HAP-1 (cell line): ENCODE measurements around the gene VTI1A.

Experiments used
- DNase-seq, 2 experiments: peaks; one replicate each; pipeline ENCODE4 v3.0.0-alpha.2; 2016 to 2020; ENCODE audit warnings: low spot score in 2 of 2
- H3K27me3 ChIP-seq: fragments of 250-450 bp; sonication (Bioruptor Pico); 2 replicates; pipeline ENCODE4 v1.5.1; 2020; ENCODE audit warnings: low read depth, mild to moderate bottlenecking, moderate library complexity
- H3K36me3 ChIP-seq: fragments of 250-450 bp; sonication (Bioruptor Pico); replicated peaks from 2 replicates; pipeline ENCODE4 v1.5.1; 2020; ENCODE audit warnings: mild to moderate bottlenecking
- H3K4me1 ChIP-seq: fragments of 250-450 bp; sonication (Bioruptor Pico); 2 replicates; pipeline ENCODE4 v1.5.1; 2020; ENCODE audit warnings: mild to moderate bottlenecking
- H3K4me3 ChIP-seq: fragments of 250-450 bp; sonication (Bioruptor Pico); 2 replicates; pipeline ENCODE4 v1.5.1; 2020; ENCODE audit warnings: mild to moderate bottlenecking, moderate library complexity
- H3K9me3 ChIP-seq: fragments of 250-450 bp; sonication (Bioruptor Pico); 2 replicates; pipeline ENCODE4 v1.5.1; 2020; ENCODE audit warnings: mild to moderate bottlenecking, moderate library complexity
- in situ Hi-C: fragments of 300-500 bp; cut with MboI; formaldehyde crosslinking; loops from 3 replicates; pipeline ENCODE4 v1.14.3; 2020; ENCODE audit warnings: low sequenced_read_pairs, inconsistent platforms, mixed read lengths

VTI1A gene

GRCh38 chr10:112739592-112740353, 292.8 kb downstream of the VTI1A start:
- Histone ChIP-seq H3K36me3 (no peaks in the 10 kb centered on the region), H3K27me3 (no peaks in the 10 kb centered on the region), H3K9me3 (no peaks in the 10 kb centered on the region), H3K4me3 (no peak overlapping the region), H3K4me1 (peaks cover 24% of the 10 kb centered on the region)
- peak in 1 of 2 experiments; percentile 40 for DNase-seq
- in situ Hi-C loops = no loop called here

- Histone ChIP-seq H3K36me3 (no peaks in the 10 kb centered on the region), H3K4me3 (no peak overlapping the region), H3K9me3 (no peaks in the 10 kb centered on the region), H3K27me3 (no peaks in the 10 kb centered on the region), H3K4me1 (peaks cover 24% of the 10 kb centered on the region)
- DNase-seq = no peak
- in situ Hi-C loops = no loop called here
These were observed 294.9 kb downstream of the VTI1A start for GRCh38 chr10:112741830-112742402.

GRCh38 chr10:112744181-112745096, 297.4 kb downstream of the VTI1A start:
- no peaks in the 10 kb centered on the region for H3K27me3 ChIP-seq
- H3K9me3 ChIP-seq = no peaks in the 10 kb centered on the region
- no peak overlapping the region for H3K4me3 ChIP-seq
- peaks cover 20% of the 10 kb centered on the region for H3K4me1 ChIP-seq
- in situ Hi-C loops = no loop called here
- H3K36me3 ChIP-seq = no peaks in the 10 kb centered on the region
- DNase-seq = no peak

- in situ Hi-C loops = no loop called here
- no peak for DNase-seq
- H3K9me3 ChIP-seq = 0 out of 2 replicates have a peak, but pooled peaks cover 2% of the 10 kb centered on the region
- H3K27me3 ChIP-seq = no peaks in the 10 kb centered on the region
- no peak overlapping the region for H3K4me3 ChIP-seq
- peaks cover 12% of the 10 kb centered on the region for H3K4me1 ChIP-seq
- no peaks in the 10 kb centered on the region for H3K36me3 ChIP-seq
These were observed 299.3 kb downstream of the VTI1A start for GRCh38 chr10:112746329-112746728.

GRCh38 chr10:112750427-112751167, 303.6 kb downstream of the VTI1A start:
- Histone ChIP-seq H3K9me3 (0 out of 2 replicates have a peak, but pooled peaks cover 2% of the 10 kb centered on the region), H3K4me1 (no peaks in the 10 kb centered on the region), H3K27me3 (no peaks in the 10 kb centered on the region), H3K4me3 (no peak overlapping the region), H3K36me3 (no peaks in the 10 kb centered on the region)
- no peak for DNase-seq
- in situ Hi-C loops = no loop called here

GRCh38 chr10:112751651-112752050, 304.6 kb downstream of the VTI1A start:
- H3K4me1 ChIP-seq = no peaks in the 10 kb centered on the region

GRCh38 chr10:112752288-112752687, 305.3 kb downstream of the VTI1A start:
- H3K4me3 ChIP-seq = no peak overlapping the region
- H3K4me1 ChIP-seq = no peaks in the 10 kb centered on the region
- DNase-seq = no peak
- H3K27me3 ChIP-seq = no peaks in the 10 kb centered on the region
- H3K9me3 ChIP-seq = 0 out of 2 replicates have a peak, but pooled peaks cover 2% of the 10 kb centered on the region
- no peaks in the 10 kb centered on the region for H3K36me3 ChIP-seq
- in situ Hi-C loops = no loop called here

More at GRCh38 chr10:112751651-112752050, 304.6 kb downstream of the VTI1A start:
- H3K36me3 ChIP-seq = no peaks in the 10 kb centered on the region
- no peak overlapping the region for H3K4me3 ChIP-seq
- DNase-seq = no peak
- H3K27me3 ChIP-seq = no peaks in the 10 kb centered on the region
- in situ Hi-C loops = no loop called here
- H3K9me3 ChIP-seq = 0 out of 2 replicates have a peak, but pooled peaks cover 2% of the 10 kb centered on the region

- Histone ChIP-seq H3K9me3 (0 out of 2 replicates have a peak, but pooled peaks cover 2% of the 10 kb centered on the region), H3K4me1 (no peaks in the 10 kb centered on the region), H3K4me3 (no peak overlapping the region), H3K36me3 (no peaks in the 10 kb centered on the region), H3K27me3 (no peaks in the 10 kb centered on the region)
- in situ Hi-C loops = no loop called here
- no peak for DNase-seq
These were observed 307.0 kb downstream of the VTI1A start for GRCh38 chr10:112753961-112754411.

- no peak overlapping the region for H3K4me3 ChIP-seq
- in situ Hi-C loops = no loop called here
- H3K4me1 ChIP-seq = no peaks in the 10 kb centered on the region
- H3K36me3 ChIP-seq = no peaks in the 10 kb centered on the region
- DNase-seq = no peak
- H3K27me3 ChIP-seq = no peaks in the 10 kb centered on the region
- H3K9me3 ChIP-seq = 0 out of 2 replicates have a peak, but pooled peaks cover 1% of the 10 kb centered on the region
These were observed 308.6 kb downstream of the VTI1A start for GRCh38 chr10:112755446-112756234.

- in situ Hi-C loops = no loop called here
- H3K4me1 ChIP-seq = peaks cover 4% of the 10 kb centered on the region
- H3K9me3 ChIP-seq = no peaks in the 10 kb centered on the region
- DNase-seq = no peak
- H3K36me3 ChIP-seq = no peaks in the 10 kb centered on the region
- no peaks in the 10 kb centered on the region for H3K27me3 ChIP-seq
- no peak overlapping the region for H3K4me3 ChIP-seq
These were observed 309.2 kb downstream of the VTI1A start for GRCh38 chr10:112756235-112756527.

- in situ Hi-C loops = no loop called here
- no peak for DNase-seq
- no peaks in the 10 kb centered on the region for H3K36me3 ChIP-seq
- peaks cover 5% of the 10 kb centered on the region; the same call in 1 of the 2 replicates for H3K27me3 ChIP-seq
- no peak overlapping the region for H3K4me3 ChIP-seq
- peaks cover 12% of the 10 kb centered on the region for H3K4me1 ChIP-seq
- no peaks in the 10 kb centered on the region for H3K9me3 ChIP-seq
These were observed 311.9 kb downstream of the VTI1A start for GRCh38 chr10:112758961-112759360.

- peaks cover 5% of the 10 kb centered on the region; the same call in 1 of the 2 replicates for H3K27me3 ChIP-seq
- no peaks in the 10 kb centered on the region for H3K9me3 ChIP-seq
- H3K36me3 ChIP-seq = no peaks in the 10 kb centered on the region
- H3K4me3 ChIP-seq = no peak overlapping the region
- no peak for DNase-seq
- in situ Hi-C loops = no loop called here
- peaks cover 12% of the 10 kb centered on the region for H3K4me1 ChIP-seq
These were observed 312.5 kb downstream of the VTI1A start for GRCh38 chr10:112759496-112759895.
